Activated T-cell treated with anti-CD3 and anti-CD28 coated beads, Interleukin-2, amount 50 U/mL, for 4 hours (primary cell): ENCODE measurements around the gene TMC4. TPM values are rescaled to one million over a fixed set of nuclear protein-coding genes. Genes with fewer than 3 reads are reported as not detected.
A peak's percentile ranks its signal among the peaks of the same experiment; 100 is the strongest.

Experiments used
- ATAC-seq, 2 donors: fragments of 200-7000 bp; cut with Tn5 transposase; one replicate each; pipeline ENCODE4 v1.10.0; 2021
- DNase-seq: peaks from one replicate; pipeline ENCODE4 v3.0.0-alpha.2; 2020
- H3K27me3 Mint-ChIP-seq: one replicate; pipeline ENCODE4 v1.8.0; 2021; ENCODE audit warnings: low read depth, mixed read lengths
- H3K36me3 Mint-ChIP-seq: one replicate; pipeline ENCODE4 v1.8.0; 2022; ENCODE audit warnings: mixed read lengths; ENCODE audit not compliant: insufficient read depth
- H3K4me1 Mint-ChIP-seq: one replicate; pipeline ENCODE4 v1.8.0; 2021; ENCODE audit warnings: low read depth, mixed read lengths
- H3K4me3 Mint-ChIP-seq: one replicate; pipeline ENCODE4 v1.8.0; 2021; ENCODE audit warnings: mild to moderate bottlenecking, moderate library complexity, mixed read lengths
- H3K9me3 Mint-ChIP-seq: one replicate; pipeline ENCODE4 v1.8.0; 2021; ENCODE audit warnings: mixed read lengths
- total RNA-seq, 3 donors: library from RNA; stranded (reverse); gene quantifications; one replicate each; pipeline ENCODE4 v1.2.1, GENCODE V29; 2021

The TMC4 gene
- total RNA-seq, 3 donors from 2014 or later = 0.63 to 0.98 (median 0.79) TPM

GRCh38 chr19:54145541-54146158, 27.3 kb downstream of the TMC4 start:
- peaks cover 51% of the 10 kb centered on the region for H3K36me3 Mint-ChIP-seq
- no peaks in the 10 kb centered on the region for H3K9me3 Mint-ChIP-seq
- H3K27me3 Mint-ChIP-seq = no peaks in the 10 kb centered on the region
- no peak for DNase-seq
- H3K4me3 Mint-ChIP-seq = no peak overlapping the region
- no peak for ATAC-seq
- peaks cover 11% of the 10 kb centered on the region for H3K4me1 Mint-ChIP-seq

GRCh38 chr19:54142166-54142780, 30.7 kb downstream of the TMC4 start:
- Mint-ChIP-seq H3K4me3 (no peak overlapping the region), H3K36me3 (peaks cover 39% of the 10 kb centered on the region), H3K9me3 (no peaks in the 10 kb centered on the region), H3K4me1 (peaks cover 31% of the 10 kb centered on the region), H3K27me3 (no peaks in the 10 kb centered on the region)
- ATAC-seq (no peak), DNase-seq (no peak)

DNA sequence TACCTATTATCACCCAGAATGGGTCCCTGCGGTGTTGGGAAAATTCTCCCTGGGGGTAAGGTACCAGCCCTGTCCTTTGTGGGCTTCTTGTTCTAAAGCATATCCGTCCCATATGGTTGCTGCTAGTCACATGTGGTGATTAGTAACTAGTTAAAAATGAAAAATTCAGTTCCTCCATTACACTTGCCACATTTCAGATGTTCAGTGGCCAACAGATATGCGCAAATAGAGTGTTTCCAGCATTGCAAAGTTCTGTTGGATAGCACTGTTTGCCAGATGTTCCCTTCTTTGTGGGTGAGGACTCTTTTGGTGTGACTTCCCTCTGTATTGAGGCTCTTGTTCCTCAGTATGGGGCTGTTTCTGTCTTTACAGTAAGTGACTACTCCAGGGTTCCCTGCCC, 31.6 kb downstream of the TMC4 start:
- ATAC-seq = no peak

DNA sequence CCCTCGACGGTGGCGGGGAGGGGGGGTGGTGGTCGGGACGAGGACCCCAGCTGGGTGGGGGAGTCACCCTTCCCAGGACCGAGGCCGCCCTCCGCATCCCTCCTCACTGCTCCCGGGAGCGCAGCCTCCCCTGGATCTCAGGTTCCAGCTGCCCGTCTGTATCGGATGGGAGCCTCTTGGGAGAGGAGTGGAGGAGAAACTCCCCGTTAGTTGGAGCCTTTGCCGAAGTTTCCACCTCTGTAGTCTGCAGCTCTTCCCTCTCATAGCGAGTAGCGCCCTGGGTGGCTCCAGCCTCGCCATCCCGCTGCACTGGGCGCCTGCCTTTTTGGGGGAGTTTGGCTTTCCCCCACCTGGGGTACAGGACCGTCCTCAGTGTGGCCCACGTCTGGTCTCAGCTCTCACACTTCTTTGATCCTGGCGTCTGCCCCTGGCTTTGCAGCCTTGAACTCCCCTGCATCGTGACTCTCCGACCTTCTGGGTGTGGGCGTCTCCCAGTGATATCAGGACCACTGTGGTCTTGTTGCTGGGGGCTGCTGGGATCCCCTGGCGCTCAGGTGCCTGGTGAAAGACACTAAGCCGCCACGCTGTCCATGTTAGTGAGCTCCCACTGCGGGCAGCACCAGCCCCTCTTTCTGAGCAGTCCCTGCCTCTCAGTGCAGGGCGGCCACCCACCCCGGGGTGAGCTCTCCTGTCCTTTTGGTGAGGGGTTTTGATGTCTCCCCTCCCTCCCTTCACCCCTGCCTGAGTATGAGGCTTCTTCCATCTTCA, 34.3 kb downstream of the TMC4 start:
- peaks cover 18% of the 10 kb centered on the region for H3K36me3 Mint-ChIP-seq
- H3K27me3 Mint-ChIP-seq = no peaks in the 10 kb centered on the region
- no peaks in the 10 kb centered on the region for H3K9me3 Mint-ChIP-seq
- peaks cover 43% of the 10 kb centered on the region for H3K4me1 Mint-ChIP-seq
- DNase-seq (no peak), ATAC-seq (no peak)
- H3K4me3 Mint-ChIP-seq = peak overlapping the region; percentile 96

More for the DNA sequence above, 31.6 kb downstream of the TMC4 start:
- no peak overlapping the region for H3K4me3 Mint-ChIP-seq
- DNase-seq = no peak
- H3K27me3 Mint-ChIP-seq = no peaks in the 10 kb centered on the region
- H3K4me1 Mint-ChIP-seq = peaks cover 37% of the 10 kb centered on the region
- H3K36me3 Mint-ChIP-seq = peaks cover 31% of the 10 kb centered on the region
- no peaks in the 10 kb centered on the region for H3K9me3 Mint-ChIP-seq

GRCh38 chr19:54137699-54138488, 35.1 kb downstream of the TMC4 start, which contains the start of gene CNOT3:
Gene CNOT3, plus strand, starts transcription at chr19:54137762. Its CDS starts 5,217 bp downstream, at chr19:54142979.
- H3K4me1 Mint-ChIP-seq = peaks cover 43% of the 10 kb centered on the region
- peaks cover 12% of the 10 kb centered on the region for H3K36me3 Mint-ChIP-seq
- no peaks in the 10 kb centered on the region for H3K9me3 Mint-ChIP-seq
- H3K27me3 Mint-ChIP-seq = no peaks in the 10 kb centered on the region
- ATAC-seq = no peak
- DNase-seq = no peak
- H3K4me3 Mint-ChIP-seq = peak within 1 kb of the TSS; percentile 96

DNA sequence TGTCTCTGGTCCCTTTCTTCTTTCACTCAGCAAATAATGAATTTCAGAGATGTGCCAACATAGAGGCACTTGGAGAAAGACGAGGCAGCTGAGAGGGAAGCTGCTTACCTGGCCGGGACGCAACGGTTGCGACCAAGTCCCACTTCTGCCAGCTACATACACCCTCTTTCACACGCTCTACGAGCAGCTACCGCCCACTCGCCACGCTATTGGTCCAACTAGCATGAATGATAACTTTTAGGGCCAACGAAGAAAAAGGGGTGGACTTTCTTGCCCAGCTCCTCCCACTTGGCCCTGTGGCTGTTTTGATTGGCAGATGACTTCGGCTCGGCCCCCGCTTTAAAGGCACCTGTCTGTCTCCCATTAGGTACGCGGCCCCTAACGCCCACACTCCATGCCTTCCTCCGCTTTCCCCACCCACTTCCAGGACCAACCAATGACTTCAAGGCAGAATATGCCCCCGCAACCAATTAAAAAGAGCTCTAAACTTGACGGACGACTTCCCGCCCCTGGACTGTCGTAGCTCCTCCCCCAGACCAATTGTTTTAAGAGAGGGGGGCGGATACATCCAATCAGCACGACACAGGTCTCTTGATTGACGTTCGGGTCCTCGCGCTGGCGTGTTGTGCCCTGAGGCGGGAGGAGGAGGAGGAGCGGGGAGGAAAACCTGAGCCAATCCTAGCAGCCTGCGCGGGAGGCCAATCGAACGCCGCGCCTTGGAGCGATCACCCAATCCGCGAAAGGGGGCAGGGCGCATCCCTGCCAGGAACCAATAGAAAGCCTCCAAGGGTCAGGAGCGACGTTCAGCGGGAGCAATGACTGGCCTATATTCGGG, 35.9 kb downstream of the TMC4 start:
- Mint-ChIP-seq H3K36me3 (peaks cover 9% of the 10 kb centered on the region), H3K4me3 (peak overlapping the region; percentile 81), H3K9me3 (no peaks in the 10 kb centered on the region), H3K4me1 (peaks cover 42% of the 10 kb centered on the region), H3K27me3 (no peaks in the 10 kb centered on the region)
- peak; percentile 98 for DNase-seq
- ATAC-seq = peak; percentile 81 to 85

DNA sequence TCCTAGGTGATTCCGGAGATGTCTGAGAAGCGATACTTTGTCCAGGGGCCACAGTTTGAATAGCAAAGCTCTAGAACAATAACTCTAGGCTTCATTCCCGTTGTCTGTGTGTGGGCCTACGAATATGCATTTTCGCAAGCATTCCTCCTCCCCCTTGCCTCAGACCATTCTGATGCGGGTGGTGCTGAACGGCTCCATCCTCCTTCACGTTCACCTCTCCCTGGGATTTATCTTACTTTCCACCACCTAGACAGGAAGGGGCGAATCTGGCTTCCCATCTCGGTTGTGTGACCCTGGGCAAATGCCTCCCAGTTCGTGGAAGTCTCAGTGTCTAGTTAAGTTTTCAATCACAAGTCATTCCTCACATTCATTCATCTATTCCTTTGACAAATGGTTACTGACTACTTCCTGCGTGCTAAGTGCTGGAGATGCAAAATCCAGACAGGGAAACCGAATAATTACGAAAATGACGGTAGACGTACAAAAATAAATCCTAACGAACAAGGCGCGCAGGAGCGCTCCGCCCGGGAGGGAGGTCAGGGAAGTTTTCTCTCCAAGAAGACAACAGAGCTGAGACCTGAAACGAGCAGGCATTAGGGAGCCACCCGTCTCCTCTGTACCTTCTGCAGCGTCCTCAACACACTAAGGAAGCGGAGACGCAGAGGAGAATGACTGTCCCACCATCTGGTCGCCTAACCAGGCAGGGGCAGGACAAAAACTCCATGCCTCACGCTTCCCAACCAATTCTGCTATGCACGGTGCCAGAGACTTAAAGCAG, 36.7 kb downstream of the TMC4 start:
- Mint-ChIP-seq H3K4me1 (peaks cover 38% of the 10 kb centered on the region), H3K36me3 (peaks cover 5% of the 10 kb centered on the region), H3K9me3 (no peaks in the 10 kb centered on the region), H3K27me3 (no peaks in the 10 kb centered on the region), H3K4me3 (peak overlapping the region; percentile 81)
- DNase-seq = no peak
- ATAC-seq = no peak

- Mint-ChIP-seq H3K4me3 (no peak overlapping the region), H3K36me3 (peaks cover 5% of the 10 kb centered on the region), H3K27me3 (no peaks in the 10 kb centered on the region), H3K4me1 (peaks cover 18% of the 10 kb centered on the region), H3K9me3 (no peaks in the 10 kb centered on the region)
- no peak for DNase-seq
- ATAC-seq = no peak
These were observed 38.9 kb downstream of the TMC4 start for GRCh38 chr19:54133957-54134590.

DNA sequence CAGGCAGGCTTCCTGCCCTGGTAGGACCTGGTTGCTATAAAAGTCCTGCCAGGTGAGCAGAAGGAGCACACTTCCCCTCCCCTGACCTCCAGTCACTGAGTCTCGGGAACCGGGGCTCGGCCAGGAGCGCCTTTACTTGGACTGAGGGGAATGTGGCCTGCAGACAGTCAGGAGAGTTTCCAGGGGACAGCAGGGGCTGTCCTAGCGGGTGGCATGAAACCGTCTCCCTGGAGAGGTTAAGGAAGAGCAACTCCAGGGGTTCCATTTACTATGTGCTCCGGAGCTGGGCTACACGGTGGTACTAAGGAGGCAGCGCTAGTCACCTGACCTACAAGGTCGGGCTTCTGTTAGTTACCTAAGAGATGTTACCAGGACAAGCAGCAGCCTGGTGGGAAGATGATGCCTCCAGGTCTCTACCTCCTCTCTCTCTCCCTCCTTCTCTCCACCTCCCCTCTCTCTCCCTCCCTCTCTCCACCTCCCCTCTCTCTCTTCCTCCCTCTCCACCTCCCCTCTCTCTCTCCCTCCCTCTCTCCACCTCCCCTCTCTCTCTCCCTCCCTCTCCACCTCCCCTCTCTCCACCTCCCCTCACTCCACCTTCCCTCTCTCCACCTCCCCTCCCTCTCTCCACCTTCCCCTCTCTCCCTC, 39.5 kb downstream of the TMC4 start:
- Mint-ChIP-seq H3K4me1 (peaks cover 12% of the 10 kb centered on the region), H3K4me3 (no peak overlapping the region), H3K9me3 (no peaks in the 10 kb centered on the region), H3K36me3 (peaks cover 5% of the 10 kb centered on the region), H3K27me3 (no peaks in the 10 kb centered on the region)
- no peak for DNase-seq
- ATAC-seq = no peak

GRCh38 chr19:54129617-54129996, 43.4 kb downstream of the TMC4 start:
- no peaks in the 10 kb centered on the region for H3K27me3 Mint-ChIP-seq
- ATAC-seq = no peak
- H3K9me3 Mint-ChIP-seq = no peaks in the 10 kb centered on the region
- peaks cover 16% of the 10 kb centered on the region for H3K36me3 Mint-ChIP-seq
- no peak overlapping the region for H3K4me3 Mint-ChIP-seq
- DNase-seq = no peak
- no peaks in the 10 kb centered on the region for H3K4me1 Mint-ChIP-seq

DNA sequence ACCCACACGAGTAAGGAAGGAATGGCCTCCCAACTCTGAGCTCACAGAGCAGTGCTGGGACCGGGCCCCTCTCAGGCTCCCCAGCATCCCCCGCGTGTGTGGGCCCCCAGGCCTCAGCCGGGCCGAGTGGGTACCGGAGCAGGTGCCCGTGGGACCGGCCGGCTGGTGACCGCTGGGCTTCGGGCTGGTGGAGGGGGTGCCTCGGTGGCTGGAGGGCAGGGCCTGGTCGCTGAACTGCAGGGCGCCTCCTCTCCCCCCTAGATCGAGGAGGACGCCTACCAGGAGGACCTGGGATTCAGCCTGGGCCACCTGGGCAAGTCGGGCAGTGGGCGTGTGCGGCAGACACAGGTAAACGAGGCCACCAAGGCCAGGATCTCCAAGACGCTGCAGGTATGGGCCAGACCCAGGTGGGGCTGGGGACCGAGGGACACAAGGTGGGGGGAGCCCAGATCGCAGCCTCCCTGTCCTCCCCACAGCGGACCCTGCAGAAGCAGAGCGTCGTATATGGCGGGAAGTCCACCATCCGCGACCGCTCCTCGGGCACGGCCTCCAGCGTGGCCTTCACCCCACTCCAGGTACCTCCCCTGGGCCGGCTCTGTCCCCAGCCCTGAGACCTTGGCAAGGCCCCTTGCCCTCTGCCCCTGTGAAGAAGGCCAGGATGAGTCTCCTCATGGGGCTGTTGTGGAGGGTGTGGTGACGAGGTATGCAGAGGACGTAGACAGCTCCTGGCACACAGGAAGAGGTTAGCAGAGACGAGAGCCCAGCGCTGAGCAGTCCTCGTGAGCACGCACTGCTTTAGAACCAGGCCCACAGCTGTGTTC, 44.0 kb downstream of the TMC4 start:
- no peaks in the 10 kb centered on the region for H3K4me1 Mint-ChIP-seq
- H3K36me3 Mint-ChIP-seq = peaks cover 18% of the 10 kb centered on the region
- no peak overlapping the region for H3K4me3 Mint-ChIP-seq
- no peaks in the 10 kb centered on the region for H3K9me3 Mint-ChIP-seq
- DNase-seq (no peak), ATAC-seq (no peak)
- no peaks in the 10 kb centered on the region for H3K27me3 Mint-ChIP-seq

DNA sequence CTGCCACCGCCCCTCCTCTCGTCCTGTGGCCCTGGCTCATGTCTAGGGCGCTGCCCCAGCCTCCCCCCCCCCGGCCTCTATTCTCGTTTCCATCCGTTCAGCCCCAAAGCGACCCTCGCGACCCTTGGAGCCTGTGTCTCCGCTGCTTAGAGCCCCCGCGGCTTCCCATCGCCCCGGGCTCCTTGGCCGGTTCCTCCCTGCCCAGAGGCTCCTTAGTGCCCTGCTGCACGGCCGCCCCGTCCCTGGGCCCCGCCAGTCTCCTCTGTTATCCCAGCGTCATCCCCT, 44.6 kb downstream of the TMC4 start:
- Mint-ChIP-seq H3K4me3 (no peak overlapping the region), H3K36me3 (peaks cover 21% of the 10 kb centered on the region), H3K4me1 (no peaks in the 10 kb centered on the region), H3K27me3 (no peaks in the 10 kb centered on the region), H3K9me3 (no peaks in the 10 kb centered on the region)
- DNase-seq (no peak), ATAC-seq (no peak)
